CD4-positive, alpha-beta T cell treated with Interleukin-21 for 1 hour (primary cell): ENCODE measurements around the gene PUS1.

Experiments
- DNase-seq: peaks from one replicate; pipeline ENCODE4 v3.0.0-alpha.2; 2020

The PUS1 gene

DNA sequence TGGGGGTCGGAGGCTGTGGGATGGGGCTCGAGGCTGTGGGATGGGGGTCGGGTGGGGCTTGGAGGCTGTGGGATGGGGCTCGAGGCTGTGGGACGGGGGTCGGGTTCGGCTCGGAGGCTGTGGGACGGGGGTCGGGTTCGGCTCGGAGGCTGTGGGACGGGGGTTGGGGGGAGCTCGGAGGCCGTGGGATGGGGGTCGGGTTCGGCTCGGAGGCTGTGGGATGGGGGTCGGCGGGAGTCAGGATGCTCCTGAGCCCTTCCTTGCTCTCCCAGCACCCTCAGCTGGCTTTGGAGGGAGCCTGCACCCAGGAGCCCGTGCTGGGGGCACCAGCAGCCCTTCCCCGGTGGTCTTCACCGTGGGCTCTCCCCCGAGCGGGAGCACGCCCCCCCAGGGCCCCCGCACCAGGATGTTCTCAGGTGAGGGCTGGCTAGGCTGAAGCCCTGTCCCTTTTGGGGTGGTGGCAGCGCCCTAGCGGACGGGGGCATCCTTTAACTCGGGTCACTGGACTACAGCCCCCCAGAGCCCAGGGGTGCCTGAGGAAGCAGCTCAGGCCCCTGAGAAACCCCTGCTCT is 11.9 kb upstream of the PUS1 start:
- DNase-seq, result no peak

DNA sequence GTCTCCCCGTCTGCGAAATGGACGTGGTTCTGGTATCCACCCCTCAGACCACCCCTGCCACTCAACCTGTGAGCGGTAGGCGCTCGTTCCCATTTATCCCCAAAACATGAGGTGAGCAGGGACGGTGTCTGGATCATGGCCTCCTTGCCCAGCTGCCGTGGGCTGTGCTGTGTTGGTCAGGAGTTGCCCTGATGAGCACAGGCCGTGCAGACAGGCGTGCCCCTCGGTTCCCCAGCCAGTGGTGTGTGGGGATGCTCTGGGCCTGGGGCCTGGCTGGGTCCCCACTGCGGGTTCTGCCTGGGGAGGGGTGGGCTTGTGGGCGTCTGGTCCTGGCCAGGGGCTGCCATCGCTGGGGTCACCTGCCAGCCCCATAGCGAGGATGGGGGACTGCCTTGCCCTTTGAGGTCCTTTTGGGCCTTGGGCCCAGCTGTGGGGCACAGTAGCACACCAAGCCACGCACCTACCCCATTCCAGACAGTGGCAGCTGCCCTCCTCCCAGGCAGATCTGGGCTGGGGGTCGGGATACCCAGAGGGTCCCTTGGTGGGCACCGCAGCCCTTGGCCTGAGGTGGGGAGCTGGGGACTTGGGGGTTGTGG is 11.3 kb upstream of the PUS1 start:
- no peak for DNase-seq

DNA sequence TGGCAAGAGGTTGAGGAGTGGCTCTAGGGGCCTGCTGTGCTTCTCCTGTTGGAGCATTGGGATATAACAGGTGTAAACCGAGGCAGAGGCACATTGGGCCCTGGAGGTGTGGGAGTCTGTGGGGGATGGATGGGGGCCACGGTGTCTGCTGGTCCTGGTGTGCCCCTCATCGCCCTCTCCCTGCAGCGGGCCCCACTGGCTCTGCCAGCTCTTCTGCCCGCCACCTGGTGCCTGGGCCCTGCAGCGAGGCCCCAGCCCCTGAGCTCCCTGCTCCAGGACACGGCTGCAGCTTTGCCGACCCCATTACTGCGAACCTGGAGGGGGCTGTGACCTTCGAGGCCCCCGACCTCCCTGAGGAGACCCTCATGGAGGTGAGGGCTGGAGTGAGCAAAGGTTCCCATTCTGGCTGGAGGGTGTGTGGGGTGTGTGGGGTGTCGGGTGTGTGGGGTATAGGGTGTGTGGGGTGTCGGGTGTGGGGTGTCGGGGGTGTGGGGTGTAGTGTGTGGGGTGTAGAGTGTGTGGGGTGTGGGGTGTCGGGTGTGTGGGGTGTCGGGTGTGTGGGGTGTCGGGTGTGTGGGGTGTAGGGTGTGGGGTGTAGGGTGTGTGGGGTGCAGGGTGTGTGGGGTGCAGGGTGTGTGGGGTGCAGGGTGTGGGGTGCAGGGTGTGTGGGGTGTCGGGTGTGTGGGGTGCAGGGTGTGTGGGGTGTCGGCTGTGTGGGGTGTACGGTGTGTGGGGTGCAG is 10.6 kb upstream of the PUS1 start:
- DNase-seq, result no peak

DNA sequence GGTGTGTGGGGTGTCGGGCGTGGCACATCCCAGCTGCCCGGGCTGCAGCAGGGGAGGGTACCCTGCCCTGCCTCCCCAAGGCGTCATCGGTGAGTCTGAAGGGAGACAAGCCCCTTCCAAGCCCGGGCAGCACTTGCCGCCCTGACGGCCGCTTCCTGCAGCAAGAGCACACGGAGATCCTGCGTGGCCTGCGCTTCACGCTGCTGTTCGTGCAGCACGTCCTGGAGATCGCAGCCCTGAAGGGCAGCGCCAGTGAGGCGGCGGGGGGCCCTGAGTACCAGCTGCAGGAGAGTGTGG is 10.1 kb upstream of the PUS1 start:
- no peak for DNase-seq

DNA sequence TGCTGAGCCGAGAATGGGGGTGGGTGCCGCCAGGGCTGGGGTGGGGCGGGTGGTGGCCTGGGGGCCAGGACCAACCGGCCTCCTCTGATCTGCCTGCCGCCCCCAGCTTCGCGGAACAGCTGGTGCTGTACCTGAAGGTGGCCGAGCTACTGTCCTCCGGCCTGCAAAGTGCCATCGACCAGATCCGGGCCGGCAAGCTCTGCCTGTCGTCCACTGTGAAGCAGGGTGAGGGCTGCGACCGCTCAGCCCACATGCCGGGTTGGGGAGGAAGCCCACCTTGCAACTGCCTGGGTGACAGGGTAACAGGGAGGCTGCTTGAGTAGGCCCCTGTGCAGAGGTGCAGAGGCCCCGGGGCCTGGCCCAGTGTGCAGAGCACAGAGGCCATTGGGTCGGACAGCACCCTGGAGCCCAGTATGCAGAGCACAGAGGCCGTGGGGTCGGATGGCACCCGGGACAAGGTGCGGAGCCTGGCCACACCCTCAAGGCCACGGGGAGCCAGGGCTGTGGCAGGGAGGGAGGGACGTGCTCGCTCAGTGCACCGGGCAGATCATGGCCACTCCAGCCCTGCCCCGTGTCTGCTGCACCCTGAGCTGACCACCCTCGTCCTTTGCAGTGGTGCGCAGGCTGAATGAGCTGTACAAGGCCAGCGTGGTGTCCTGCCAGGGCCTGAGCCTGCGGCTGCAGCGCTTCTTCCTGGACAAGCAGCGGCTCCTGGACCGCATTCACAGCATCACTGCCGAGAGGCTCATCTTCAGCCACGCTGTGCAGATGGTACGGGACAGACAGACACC is 9.5 kb upstream of the PUS1 start:
- DNase-seq, result no peak

DNA sequence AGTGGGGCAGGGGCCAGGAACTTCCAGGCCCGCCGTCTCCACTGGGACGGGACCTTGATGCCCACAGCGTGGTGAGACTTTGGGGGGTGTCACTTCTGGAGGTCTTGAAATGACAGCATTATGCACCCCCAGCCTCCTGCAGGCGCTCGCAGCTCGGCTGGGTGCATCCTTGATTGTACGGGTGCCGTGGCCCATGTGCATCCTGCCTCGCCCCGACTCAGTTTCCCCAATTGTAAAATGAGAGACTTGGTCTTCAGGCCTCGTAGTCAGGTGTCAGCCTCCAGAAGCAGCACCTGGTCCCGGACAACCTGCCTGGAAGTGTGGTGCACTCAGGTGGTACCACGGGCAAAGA is 8.9 kb upstream of the PUS1 start:
- DNase-seq, result no peak

DNA sequence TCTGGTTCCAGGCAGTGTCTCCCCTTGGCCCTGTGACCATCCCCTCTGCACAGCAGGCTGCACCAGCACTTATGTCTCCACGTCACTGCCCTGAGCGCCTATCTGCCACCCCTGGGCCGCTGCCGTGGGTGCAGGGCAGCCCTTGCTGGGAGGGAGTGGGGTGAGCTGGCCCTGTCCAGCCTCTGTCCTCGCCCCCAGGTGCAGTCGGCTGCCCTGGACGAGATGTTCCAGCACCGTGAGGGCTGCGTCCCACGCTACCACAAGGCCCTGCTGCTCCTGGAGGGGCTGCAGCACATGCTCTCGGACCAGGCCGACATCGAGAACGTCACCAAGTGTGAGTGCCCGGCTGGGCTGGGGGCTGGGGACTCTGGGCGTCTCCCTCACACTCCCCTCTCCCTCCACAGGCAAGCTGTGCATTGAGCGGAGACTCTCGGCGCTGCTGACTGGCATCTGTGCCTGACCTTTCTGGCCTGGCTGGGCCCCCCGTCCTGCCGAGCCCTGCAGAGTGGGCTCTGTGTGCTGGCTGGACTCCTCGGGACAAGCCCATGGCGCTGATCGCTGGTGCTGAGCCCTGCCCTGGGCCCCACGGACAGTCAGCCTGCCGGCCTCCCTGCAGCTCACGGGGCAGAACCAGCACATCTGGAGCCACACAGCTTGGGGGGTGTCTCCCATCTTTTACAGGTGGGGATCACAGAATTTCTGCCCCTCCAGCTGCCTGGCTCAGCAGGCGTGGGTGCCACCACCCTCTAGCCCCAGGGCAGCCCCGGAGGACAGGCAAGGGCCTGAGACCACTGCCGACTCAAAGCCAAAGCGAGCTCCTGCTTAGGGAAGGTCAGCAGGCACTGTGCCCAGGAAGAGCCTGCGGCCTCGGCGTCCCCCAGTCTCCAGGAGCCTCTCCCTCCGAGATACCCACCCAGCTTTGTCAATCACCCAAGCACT is 7.9 kb upstream of the PUS1 start:
- DNase-seq, result no peak

DNA sequence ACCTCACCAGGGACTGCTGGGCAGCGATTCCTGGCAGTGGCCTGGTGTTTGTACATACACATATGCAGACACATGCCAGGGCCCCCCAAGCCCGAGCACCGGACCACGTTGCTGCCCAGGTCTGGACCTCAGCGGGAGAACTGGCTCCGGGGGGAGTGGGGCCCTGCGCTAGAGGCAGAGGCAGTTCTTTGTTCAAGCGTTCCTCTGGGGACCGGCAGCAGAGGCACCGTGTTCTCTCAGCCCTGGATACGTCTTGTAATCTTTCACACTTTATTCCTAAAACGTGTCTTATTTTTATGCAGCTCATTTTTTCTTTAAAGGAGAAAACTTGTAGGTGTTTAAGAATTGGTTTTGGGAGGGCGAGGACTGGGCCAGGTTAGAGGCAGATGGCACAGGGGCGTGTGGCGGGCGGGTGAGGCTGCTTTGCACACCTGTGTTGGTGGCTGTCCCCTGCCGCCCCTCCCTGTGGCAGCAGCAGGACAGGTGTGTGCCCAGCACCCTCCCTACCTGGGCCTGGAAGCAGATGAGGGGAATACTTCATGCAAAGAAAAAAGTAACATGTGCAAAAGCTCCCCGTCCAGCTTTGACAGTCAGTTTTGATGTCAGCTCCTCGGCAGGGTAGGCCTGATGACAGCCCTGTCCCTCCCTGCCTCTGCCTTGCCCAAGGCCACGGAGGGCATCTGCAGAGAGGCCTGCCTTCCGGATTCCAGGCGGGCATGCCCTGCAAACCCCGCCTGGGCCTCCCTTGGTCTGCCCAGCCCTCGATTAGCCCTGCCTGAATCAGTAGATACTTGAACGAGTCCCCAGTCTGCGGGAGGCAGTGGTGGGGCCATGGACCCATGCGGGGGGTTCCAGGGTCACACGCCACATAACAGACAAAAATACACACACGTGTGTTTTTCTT is 7.0 kb upstream of the PUS1 start:
- no peak for DNase-seq

DNA sequence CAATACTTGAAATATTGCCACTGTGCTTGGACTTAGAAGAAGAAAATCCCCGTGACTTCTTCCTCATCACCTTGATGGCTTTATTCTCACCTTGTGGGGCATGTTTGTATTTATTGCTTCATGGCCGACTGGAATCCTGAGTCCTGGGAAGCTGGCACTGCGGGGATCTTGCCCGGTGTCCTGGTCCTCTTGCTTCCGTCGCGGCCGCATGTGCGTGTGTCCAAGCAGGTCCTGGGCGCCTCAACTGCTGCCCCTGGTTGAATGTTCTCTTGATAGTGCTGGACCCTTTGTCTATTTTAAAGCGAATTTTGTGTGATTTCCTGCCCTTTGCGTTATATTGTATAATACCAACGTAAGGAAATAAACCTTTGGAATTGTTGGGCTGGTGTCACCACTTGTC is 6.3 kb upstream of the PUS1 start:
- no peak for DNase-seq

DNA sequence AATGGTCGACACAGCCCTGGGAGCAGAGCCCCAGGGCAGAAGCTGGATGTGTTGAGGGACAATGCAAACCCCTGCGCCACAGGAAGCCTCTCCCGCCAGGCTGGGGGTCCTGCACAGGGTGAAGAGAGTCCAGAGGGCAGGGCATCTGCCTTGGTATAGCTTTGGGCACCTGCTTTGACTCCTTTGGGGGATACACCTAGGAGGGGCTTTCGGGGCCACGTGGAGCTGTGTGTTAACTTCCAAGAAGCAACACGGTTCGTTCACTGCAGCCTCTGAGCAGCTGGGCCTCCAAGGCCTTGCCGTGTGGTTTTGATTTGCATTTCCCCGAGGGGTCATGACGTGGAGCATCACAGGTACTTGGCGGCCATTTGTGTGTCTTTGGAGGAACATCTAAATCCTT is 5.8 kb upstream of the PUS1 start:
- no peak for DNase-seq

DNA sequence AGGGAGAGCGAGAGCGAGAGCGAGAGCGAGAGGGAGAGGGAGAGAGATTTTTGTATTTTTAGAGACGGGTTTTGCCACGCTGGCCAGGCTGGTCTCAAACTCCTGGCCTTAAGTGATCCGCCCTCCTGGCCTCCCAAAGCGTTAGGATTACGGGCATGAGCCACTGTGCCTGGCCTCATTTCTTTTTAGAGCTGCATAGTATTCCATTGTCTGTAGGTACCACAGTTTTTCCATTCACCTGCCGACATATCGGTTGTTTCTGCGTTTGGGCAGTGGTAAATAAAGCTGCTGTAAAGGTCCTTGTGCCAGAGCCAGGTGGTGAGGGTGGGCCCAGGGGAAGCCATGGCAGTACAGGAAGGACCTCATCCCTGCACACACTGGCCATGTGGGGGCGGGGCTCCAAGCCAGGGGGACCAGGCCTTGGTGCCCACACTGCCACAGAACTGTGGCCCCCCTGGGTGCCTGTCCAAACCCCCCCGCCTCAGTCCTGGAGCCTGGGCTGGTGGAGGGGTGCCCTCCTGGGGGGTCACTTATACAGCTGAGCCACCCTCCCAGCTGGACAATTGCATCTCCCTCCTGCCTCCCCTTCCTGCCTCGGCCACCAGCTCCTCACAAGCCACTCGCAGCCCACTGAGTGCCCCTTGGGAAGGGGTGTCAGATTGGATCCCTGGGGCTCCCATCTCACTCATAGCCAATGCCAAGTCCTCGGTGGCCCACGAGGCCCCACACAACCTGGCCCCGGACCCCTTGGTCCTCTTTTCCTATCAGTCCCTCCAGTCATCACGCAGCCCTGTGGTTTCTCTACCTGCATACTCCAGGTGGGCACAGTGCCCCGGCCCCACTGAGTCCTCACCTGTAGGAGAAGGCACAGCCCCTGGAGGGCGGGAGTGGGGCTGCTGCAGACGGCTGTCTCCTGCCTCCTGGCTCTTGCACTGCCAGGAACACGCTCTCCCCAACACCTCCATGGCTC is 1.7 kb upstream of the PUS1 start:
- no peak for DNase-seq

DNA sequence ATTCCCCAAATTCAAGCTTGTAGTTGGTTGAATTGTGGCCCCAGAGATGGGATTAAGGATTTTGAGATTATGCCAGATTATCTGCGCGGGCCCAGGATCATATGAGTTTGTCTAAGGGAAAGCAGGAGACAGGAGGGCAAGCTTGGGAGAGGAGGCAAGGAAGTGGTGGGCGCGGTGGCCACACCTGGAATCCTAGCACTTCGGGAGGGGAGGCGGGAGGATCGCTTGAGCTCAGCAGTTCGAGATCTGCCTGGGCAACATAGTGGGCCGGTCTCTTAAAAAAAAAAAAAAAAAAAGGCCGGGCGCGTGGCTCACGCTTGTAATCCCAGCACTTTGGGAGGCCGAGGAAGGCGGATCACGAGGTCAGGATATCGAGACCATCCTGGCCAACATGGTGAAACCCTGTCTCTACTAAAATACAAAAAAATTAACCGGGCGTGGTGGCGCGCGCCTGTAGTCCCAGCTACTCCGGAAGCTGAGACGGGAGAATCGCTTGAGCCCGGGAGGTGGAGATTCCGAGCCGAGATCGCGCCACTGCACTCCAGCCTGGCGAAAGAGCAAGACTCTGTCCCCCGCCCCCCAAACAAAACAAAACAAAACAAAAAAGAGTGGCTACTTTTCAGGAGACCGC is 881 bp upstream of the PUS1 start:
- DNase-seq, result no peak

DNA sequence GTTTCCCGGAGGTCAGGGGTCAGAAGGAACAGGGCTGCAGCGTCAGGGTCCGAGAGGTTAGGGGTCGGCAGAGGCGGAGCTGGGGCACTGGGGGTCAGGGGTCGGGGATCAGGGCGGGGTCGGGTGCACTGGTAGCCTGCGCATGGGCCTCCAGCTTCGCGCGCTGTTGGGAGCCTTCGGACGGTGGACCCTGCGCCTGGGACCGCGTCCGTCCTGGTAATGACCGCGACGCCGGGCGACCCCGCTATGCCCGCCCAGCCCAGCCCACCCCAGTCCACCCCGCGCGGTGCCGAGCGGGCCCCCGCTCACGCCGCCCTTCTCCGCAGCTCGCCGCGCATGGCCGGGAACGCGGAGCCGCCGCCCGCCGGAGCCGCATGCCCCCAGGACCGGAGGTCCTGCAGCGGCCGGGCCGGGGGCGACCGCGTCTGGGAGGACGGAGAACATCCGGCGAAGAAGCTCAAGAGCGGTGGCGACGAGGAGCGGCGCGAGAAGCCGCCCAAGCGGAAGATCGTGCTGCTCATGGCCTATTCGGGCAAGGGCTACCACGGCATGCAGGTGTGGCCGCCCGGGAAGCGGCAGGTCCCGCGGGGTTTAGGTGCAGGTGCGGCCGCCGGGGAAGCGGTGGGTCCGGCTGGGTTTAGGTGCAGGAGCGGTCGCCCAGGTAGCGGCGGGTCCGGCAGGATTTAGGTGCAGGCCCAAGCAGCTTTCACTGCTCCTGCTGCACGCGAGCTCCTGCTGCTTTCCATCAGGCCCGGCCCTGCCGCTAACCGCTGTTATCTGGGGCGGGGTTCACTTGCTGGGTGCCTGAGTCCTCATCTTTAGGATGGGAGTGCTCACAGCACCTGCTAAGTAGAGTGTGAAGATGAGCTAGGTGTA is 743 bp downstream of the PUS1 start:
- peak; percentile 31 for DNase-seq

DNA sequence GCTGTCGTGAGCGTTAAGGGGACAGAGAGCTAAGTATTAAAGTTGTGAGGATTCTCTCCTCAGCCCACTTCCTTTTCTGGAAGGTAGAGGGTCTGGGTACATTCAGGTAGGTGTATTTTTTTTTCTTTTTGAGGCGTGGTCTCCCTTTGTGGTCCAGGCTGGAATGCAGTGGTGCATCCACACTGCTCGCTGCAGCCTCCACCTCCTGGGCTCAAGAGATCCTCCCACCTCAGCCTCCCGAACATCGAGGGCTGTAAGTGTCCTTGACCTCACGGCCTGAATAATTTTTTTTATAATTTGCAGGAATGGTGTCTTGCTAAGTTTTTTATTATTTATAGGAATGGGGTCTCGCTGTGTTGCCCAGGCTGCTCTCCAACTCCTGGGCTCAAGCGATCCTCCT is 1.4 kb downstream of the PUS1 start:
- DNase-seq, result no peak

DNA sequence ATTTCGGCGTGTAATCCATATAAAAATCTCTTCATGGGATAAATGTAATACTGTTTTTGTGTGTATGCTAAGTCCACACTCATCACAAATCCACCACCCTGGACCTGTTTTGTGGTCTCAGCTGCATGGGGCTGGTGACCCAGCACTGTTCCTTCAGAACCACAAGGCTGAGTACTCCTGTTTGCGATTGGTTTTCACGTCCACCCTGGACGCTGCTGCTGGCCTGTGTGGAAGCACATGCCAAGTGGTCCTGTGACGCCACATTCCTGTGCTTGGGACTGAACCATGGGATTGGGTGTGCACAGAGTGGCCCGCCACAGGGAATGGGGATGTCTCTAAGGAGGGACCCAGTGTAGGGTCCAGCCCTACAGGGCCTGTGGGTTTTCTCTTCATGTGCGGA is 4.3 kb downstream of the PUS1 start:
- no peak for DNase-seq

DNA sequence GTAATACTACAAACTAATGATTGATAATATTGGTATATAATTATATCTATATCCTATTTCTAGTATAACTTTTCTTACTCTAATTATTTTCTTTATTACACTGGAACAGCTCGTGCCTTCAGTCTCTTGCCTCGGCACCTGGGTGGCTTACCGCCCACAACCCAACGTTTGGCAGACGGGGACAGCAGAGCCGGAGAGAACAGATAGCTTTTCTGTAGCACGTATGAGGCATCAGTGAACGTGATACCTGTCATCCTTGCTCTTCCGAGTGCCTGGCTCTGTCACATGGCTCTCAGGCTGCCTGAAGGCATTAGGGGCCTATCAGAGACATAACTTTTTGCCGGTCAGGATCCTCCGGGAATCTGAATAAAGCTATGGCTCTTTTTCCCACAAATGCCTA is 5.5 kb downstream of the PUS1 start:
- no peak for DNase-seq

DNA sequence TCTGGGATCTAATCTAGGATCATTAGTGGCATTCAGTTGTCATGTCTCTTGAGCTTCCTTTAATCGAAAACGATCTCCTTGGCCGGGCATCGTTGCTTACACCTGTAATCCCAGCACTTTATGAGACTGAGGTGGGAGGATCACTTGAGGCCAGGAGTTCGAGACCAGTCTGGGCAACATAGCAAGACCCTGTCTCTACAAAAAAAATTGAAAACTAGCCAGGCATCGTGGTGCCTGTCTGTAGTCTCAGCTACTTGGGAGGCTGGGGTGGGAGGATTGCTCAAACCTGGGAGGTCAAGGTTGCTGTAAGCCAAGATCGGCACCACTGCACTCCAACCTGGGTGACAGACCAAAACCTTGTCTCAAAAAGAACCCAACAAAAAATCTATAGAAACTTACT is 9.0 kb downstream of the PUS1 start:
- DNase-seq, result no peak

DNA sequence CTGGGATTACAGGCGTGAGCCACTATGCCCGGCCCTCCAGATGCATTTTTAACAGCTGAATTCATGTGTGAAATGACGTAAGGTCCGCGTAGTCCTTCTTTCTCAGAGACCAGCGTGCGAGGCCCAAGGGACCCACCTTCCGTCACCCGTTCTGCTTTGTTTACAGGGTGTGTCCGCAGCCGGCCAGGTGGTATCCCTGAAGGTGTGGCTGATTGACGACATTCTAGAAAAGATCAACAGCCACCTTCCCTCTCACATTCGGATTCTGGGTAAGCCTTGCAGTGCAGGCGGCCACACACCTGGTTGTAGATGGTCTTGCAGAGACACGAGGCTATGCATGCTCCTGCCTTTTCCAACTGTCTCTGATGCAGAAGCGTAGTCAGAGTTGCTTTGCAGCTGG is 9.9 kb downstream of the PUS1 start:
- no peak for DNase-seq

DNA sequence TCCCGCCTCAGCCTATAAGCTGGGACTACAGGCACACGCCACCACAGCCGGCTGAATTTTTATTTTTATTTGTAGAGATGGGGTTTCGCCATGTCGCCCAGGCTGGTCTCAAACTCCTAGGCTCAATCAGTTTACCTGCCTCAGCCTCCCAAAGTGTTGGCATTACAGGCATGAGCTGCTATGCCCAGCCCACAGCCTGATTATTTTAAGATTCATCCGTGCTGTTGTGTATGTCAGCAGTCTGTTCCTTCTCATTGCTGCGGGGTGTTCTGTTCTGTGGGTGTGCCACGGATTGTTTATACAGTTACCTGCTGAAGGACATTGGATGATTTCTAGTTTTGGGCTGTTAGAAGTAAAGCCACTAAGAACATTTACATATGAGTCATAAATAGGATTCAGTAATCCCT is 11.1 kb downstream of the PUS1 start:
- DNase-seq, result no peak
